NCI-H1694 treated with DMSO at 0.1 percent for 48 hours (cell line): ENCODE measurements around the gene SPACA7.

Experiments
- DNase-seq: peaks from one replicate; lab custom pipeline; 2025; lab: John Stamatoyannopoulos, UW

Gene SPACA7

DNA sequence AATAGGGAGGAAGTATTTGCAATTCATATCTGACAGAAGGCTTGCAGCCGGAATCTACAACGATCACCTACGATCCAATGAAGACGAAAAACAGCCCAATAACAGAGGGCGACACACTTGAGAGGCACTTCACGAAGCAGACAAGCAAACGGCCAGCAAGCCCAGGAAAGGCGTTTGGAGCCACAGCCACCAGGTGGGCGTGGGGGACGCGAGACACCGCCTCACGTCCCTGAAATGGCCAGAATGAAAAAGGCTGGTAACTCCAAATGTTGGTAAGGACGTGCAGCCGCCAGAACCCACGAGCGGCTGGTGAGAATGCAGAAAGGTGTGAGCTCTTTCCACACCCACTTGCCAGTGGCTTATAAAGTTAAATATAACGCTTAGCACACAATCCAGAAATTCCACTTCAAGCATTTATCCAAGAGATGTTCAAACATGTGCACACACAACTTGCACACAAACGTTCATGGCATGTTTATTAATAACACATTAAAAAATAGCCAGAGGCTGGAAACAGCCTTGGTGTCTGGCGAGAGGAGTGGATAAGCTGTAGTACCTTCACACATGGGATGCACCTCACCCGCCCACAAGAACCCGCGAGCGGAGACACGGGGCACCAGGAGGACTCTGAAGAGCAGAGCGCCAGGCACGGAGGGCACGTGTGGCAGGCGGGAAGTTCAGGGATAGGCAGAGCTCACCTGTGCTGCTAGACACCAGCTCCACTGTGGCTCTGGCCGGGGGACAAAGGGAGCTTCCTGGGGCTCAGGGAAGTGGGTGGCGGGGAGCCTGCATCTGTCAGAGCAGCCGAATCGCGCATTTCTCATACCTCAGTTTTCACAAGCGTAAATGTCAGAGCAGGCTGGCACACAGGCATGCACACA lies 89.3 kb downstream of the SPACA7 start:
- no peak for DNase-seq

DNA sequence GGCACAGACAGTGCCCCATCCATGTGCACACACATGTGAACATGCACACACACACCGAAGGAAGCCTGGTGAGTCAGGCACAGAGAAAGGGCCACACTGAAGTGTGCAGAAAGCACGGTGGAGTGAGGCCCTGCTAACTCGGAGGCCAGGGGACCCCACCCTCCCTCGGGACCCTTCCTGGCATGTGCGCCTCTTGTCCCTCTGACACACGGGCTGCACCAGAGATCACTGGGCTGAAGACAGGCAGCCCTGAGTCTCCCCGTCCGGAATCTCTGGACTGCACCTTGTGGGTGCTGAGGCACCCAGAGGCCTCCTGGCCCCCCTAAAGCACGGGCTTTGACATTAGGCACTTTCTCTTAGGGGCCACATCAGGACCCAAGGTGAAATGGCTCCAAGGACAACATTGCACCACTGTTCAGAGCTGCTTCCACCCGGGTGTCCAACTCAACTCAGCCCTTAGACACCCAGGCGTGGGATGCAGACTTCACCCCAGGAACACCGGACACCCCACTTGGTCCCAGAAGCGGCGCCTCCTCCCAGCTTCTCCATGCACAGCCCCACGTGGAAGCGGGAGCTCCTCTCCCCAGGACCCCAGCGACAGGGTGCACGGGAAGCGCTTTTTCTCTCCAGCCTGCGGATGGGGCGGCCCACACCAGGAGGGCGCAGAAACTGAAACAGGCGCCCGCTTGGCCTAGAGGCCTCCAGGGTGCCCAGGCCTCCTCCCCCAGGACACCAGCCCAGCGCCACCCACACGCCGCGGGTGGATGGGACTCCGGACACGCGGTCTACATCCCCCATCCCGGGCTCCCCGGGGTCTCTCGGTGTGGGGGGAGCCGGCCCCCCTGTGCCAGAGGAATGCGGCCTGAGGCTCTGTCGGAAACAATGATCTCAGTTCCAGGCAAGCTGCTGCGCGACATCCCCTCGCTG lies 90.2 kb downstream of the SPACA7 start:
- no peak for DNase-seq

DNA sequence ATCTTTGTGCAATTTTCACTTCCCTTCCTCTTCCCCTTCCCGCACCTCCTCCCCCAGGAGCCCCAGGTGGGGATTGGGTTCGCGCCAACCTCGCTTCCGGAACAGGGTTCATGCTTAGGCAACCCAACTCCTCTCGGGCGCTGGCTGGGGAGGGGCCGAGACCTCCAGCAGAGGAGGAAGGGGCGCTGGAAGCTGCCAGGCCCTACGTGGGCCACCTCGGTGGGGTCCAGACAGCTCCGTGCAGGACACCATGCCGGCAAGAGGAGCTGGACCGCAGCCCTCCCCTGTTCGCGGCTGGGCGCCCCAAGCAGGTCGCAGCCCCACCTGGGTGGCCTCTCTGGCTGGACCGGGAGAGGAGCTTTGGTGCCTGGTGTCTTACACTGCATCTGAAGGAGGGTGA lies 91.1 kb downstream of the SPACA7 start:
- no peak for DNase-seq

DNA sequence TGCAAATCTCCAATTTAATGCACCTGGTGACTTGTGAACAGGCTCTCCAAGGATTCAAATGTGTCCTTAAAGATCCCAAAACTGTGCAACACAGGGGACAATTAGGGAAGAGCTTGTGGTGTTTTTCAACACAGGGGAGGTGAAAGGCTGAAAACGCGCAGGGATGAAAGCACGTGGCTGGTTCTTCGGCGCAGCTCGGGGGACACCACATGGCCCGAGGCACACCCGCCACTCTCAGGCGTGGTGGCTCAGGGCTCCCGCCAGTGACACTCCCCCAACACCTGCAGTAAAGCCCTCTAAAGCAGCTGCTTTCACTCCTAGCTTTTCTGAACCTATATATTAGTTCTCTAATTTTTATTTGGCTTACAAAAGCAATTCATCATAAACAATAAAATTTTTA lies 91.9 kb downstream of the SPACA7 start:
- no peak for DNase-seq

DNA sequence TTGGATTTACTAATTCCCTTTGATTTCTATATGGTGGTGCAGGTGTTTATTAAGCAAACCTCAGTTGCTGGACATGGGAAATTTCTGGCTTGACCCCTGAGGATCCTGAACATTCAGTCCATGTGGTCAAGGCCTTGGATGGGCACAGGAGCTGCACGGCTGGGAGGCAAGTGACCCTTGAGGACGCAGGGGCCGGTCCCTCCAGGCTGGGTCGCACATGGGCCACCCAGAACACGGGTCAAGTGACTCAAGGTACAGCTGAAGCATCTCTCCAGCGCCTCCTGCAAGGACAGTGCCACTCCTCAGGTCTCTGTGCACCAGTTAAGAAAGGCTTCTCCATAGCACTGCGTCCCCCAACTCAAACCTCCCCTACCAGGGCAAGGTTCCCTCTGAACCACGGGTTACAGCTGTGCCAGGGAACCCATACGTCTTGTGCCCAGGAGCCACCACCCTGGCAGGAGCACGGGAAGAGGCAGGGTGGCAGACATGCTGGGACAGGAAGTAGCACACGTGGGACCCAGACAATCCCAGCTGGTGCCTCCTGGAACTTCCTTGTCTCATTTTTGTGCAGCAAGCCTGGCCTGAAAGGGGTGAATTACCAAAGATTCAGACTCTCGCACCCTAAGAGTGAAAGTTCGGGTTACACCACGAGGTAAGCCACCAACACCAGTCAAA lies 93.1 kb downstream of the SPACA7 start:
- DNase-seq = no peak

DNA sequence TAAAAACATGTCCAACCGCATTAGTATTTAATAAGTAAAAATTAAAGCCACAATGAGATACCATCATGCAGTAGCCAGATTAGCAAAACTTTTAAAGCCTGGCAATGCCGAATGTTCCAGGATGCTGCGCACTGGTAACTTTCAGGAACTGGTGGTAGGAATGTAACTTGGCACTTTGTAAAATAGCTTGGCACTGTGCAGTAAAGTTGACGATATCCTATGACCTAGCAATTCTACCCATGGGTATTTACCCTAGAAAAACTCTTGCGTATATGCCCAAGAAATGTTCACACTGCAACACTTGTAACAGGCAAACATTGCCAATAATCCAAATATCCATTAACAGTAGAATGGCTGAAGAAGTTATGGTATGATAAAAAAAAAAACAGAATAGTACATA lies 97.7 kb downstream of the SPACA7 start:
- DNase-seq = no peak

DNA sequence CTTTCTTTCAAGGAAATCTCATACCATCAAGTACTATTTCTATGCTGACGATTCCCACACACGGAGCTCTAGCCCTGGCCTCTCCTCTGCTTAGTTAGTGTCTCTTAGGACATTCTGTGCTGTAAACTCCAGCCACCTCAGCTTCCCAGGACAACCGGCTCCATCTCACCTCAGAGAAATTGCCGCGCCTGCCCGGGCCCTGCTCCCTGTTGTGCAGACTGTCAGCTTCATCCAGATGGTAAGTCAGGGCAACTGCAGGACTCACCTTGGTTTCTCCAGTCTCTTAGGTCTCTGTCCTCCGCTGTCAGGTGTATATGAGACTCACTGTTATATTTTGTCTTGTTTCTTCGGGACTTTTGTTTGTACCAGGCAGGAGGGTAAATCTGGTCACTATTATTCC lies 98.7 kb downstream of the SPACA7 start:
- DNase-seq = no peak

DNA sequence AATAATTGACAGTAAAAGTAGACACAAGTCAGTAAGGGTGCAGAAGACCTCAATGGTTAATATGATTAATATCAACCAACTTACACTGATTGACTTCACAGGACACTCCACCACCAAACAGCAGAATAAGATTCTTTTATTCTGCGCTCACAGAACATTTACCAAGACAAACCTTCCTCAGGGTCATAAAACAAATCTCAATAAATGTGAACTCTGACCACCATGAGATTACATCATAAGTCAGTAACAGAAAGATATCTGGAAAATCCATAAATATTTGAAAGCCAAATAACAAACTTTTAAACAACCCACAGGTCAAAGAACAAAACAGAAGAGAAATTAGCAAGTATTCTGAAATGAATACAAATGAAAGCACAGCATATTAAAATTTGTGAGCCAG lies 99.7 kb downstream of the SPACA7 start:
- DNase-seq = no peak

DNA sequence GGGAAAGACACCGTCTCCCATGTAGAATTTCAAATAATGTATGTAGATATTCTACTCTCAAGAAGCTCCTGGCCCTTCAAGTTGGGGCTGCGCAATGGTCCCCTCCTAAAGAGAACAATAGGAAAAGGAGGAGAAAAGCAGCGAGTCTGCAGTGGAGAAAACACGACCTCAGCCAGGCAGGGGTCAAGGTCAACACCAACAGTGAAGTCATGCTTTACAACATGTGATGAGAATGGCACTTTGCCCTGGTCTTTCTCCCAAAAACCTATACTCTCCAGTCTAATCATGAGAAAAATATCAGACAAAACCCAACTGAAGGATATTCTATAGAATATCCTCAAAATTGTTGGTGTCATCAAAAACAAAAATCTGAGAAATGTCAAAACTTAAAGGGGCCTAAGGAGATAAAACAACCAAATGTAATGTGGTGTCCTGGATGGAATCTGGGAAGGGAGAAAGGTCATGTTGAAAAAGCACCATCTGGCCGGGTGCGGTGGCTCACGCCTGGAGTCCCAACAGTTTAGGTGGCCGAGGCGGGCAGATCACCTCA lies 101.0 kb downstream of the SPACA7 start:
- DNase-seq = no peak

DNA sequence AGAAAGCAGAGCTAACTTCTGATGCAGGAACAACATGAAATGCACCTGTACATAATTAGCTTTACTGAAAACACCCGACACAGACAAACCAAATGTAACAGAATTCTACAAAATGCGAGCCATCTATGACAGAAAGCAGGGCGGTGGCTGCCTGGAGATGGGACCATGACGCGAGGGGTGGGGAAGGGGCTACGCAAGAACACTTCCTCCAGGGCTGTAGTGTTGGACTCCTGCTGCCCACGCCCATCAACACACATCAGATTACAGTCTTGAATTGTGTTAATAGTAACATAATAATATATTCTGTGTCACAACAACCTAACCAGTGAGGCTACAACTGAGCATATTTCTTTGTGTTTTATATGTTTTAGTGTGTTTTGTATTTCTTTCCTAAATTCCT lies 103.2 kb downstream of the SPACA7 start:
- DNase-seq = no peak

DNA sequence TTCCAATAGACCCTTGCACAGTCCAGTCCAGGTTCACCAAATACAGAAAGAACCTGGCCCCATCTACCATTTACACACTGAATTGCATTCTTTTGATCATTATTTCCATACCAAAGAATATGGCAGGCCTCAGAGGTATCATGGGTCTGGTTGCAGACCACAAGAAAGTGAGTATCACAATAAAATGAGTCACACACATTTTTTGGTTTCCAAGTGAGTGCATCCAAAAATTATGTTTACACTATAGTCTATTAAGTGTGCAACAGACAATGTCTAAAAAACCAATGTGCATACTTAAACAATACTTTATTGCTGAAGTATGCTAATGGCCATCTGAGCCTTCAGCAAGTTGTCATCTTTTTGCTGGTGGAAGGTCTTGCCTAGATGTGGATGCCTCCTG lies 105.3 kb downstream of the SPACA7 start:
- DNase-seq = no peak

DNA sequence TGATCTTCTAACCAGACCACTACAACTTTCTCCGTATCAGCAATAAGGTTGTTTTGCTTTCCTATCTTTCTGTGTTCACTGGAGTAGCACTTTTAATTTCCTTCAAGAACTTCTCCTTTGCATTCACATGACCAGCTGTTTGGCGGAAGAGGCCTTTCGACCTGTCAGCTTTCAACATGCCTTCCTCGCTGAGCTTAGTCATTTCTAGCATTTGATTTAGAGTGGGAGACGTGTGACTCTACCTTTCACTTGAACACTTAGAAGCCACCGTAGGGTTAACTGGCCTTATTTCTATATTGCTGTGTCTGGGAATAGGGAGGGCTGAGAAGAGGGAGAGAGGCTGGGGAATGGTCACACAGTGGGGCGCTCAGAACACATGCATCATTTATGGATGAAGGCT lies 107.1 kb downstream of the SPACA7 start:
- DNase-seq = no peak
